Activated CD4-positive, alpha-beta memory T cell treated with anti-CD3 and anti-CD28 coated beads, Interleukin-2, amount 10 ng/mL, durations not matched to agents 7 days and 5 days (primary cell): ENCODE results near the gene AGBL3. TPM values are rescaled to one million over a fixed set of nuclear protein-coding genes. Genes with fewer than 3 reads are reported as not detected.

Source experiments
- CTCF ChIA-PET: fragments of 350-600 bp; sonication (Branson Sonifier 250); formaldehyde crosslinking; loops from one replicate; lab custom pipeline; 2021; ENCODE audit warnings: antibody characterized with exemption, inconsistent platforms; lab: Charles Lee
- POLR2A ChIA-PET: fragments of 350-600 bp; sonication (Branson Sonifier 250); formaldehyde crosslinking; loops from one replicate; lab custom pipeline; 2021; ENCODE audit warnings: antibody characterized with exemption; lab: Charles Lee
- DNase-seq: peaks from one replicate; pipeline ENCODE4 v3.0.0-alpha.2; 2020
- H3K27ac Mint-ChIP-seq: one replicate; pipeline ENCODE4 v1.8.0; 2021; ENCODE audit warnings: mild to moderate bottlenecking, mixed read lengths
- H3K27me3 Mint-ChIP-seq: one replicate; pipeline ENCODE4 v1.8.0; 2021; ENCODE audit warnings: mixed read lengths
- H3K36me3 Mint-ChIP-seq: one replicate; pipeline ENCODE4 v1.8.0; 2021; ENCODE audit warnings: low read depth, mixed read lengths
- H3K4me1 Mint-ChIP-seq: one replicate; pipeline ENCODE4 v1.8.0; 2021; ENCODE audit warnings: mixed read lengths
- H3K4me3 Mint-ChIP-seq: one replicate; pipeline ENCODE4 v1.8.0; 2021; ENCODE audit warnings: mild to moderate bottlenecking, mixed read lengths
- H3K9me3 Mint-ChIP-seq: one replicate; pipeline ENCODE4 v1.8.0; 2021; ENCODE audit warnings: mixed read lengths
- total RNA-seq, 2 experiments: library from RNA; stranded (reverse); gene quantifications; one replicate each; pipeline ENCODE4 v1.2.3, GENCODE V29; 2021

Gene AGBL3
- total RNA-seq, 2 experiments from 2014 or later: 2.8 to 3.4 TPM

DNA sequence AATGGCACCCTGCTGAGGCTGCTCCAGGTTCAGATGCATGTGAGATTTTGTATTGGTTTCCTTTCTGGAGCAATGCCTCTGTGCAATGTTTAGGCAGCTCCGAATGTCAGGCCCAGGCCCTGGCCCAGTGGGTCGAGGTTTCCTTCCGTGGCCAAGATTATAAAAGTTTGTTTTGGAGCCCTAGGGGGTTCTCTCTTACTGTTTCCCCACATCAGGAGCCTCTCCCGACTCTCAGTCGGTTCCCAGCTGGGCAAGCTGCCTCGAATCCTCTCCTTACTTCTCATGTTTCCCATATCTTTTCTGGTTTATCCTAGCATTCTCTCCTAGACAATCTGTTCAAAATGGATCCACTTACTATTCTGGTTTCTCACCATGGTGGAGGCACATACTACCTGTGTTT, 172.6 kb downstream of the AGBL3 start:
- ChIA-PET CTCF (interaction anchor here (0.8 kb wide), 1 partner anchor 11 kb away, joined by 3 read pairs; no protein-coding TSS in a partner anchor), POLR2A (interaction anchor here (7.1 kb wide), 2 partner anchors 9 to 11 kb away, joined by 53 to 90 read pairs; partner anchors contain the start of genes CYREN and TMEM140)
- no peak for DNase-seq
- peaks cover 94% of the 10 kb centered on the region for H3K36me3 Mint-ChIP-seq
- no peaks in the 10 kb centered on the region for H3K27me3 Mint-ChIP-seq
- peaks cover 48% of the 10 kb centered on the region for H3K9me3 Mint-ChIP-seq
- peak overlapping the region; percentile 83 for H3K27ac Mint-ChIP-seq
- no peak overlapping the region for H3K4me3 Mint-ChIP-seq
- peaks cover 62% of the 10 kb centered on the region for H3K4me1 Mint-ChIP-seq

DNA sequence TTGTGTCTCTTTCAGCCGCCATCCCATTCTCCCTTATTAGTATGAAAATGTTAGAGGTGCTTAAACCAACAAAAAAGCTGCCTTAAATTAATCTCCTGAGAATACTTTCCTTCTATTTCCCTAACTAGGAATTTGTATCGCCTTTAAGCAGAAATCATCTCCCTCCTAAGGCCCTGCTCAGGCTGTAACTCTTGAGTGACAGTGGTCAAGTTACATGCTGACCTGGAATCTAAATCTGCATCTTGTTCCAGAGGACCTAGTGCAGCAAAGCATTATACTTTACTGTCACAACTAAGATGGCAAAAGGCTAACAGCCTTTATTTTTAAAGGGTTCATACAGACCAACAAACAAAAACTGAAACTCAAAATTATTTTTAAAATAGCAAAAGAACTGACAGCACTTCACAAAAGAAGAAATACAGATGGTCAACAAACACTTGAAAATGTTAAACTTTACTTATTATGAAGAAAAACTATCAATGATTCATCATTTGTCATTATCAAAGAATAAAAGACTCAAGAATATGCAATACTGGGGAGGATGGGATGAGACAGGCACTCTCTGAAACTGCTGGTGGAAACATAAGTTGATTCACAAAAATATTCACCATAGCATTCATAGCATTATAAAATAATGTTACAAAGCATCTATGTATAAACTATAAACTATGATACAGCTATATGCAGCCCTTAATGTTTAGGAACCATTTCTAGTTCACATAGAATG, 173.2 kb downstream of the AGBL3 start:
- DNase-seq: no peak
- H3K9me3 Mint-ChIP-seq: peaks cover 42% of the 10 kb centered on the region
- H3K36me3 Mint-ChIP-seq: peaks cover 94% of the 10 kb centered on the region
- no peak overlapping the region for H3K4me3 Mint-ChIP-seq
- H3K27me3 Mint-ChIP-seq: no peaks in the 10 kb centered on the region
- H3K4me1 Mint-ChIP-seq: peaks cover 59% of the 10 kb centered on the region
- peak overlapping the region; percentile 83 for H3K27ac Mint-ChIP-seq
- ChIA-PET CTCF (interaction anchor here (1.0 to 2.8 kb wide), 4 partner anchors 8 to 175 kb away, joined by 3 to 31 read pairs (median 6); partner anchors contain the start of genes CYREN and TMEM140), POLR2A (interaction anchor here (7.1 kb wide), 2 partner anchors 10 kb away, joined by 53 to 90 read pairs; partner anchors contain the start of genes CYREN and TMEM140)

DNA sequence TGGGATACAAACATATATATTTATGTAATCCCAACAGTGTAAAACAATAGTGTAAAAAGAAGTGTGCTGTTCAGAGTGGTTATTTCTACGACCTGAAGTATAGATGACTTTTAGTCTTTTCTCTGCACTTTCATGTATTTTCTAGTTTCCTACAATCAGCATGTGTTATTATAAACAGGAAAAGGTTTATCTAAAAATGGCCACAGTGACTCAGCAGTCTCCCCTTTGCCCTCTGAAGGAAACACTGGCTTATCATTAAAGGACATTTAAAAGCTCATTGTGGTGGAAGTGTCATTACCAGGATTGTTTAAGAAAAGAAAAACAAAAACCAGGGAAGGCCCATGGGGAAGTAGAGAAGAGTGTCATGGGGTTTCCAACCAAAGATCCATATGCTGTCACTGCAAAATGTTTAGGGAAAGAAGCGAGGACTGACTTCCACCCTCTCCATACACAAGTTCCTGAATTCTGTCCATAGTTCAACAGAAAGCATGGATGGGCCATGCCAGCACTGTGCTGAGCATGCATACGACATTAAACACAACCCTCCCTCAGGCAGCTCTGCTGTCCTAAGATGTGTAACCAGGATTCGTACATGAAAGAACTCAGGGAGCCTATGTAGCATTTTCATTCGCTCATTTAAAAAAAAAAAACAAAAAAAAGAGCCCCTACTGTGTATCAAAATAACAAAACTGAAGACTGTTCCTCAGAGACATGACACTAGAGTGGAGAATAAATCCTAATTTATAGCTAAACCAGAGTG, 174.0 kb downstream of the AGBL3 start:
- peaks cover 54% of the 10 kb centered on the region for H3K4me1 Mint-ChIP-seq
- peak overlapping the region; percentile 33 for H3K4me3 Mint-ChIP-seq
- H3K27ac Mint-ChIP-seq: peak overlapping the region; percentile 83
- no peaks in the 10 kb centered on the region for H3K27me3 Mint-ChIP-seq
- ChIA-PET POLR2A (interaction anchor here (7.1 kb wide), 2 partner anchors 10 to 11 kb away, joined by 53 to 90 read pairs; partner anchors contain the start of genes CYREN and TMEM140), CTCF (interaction anchor here (1.0 to 2.8 kb wide), 4 partner anchors 8 to 176 kb away, joined by 3 to 31 read pairs (median 6); partner anchors contain the start of genes CYREN and TMEM140)
- H3K9me3 Mint-ChIP-seq: peaks cover 34% of the 10 kb centered on the region
- peak; percentile 18 for DNase-seq
- peaks cover 94% of the 10 kb centered on the region for H3K36me3 Mint-ChIP-seq

DNA sequence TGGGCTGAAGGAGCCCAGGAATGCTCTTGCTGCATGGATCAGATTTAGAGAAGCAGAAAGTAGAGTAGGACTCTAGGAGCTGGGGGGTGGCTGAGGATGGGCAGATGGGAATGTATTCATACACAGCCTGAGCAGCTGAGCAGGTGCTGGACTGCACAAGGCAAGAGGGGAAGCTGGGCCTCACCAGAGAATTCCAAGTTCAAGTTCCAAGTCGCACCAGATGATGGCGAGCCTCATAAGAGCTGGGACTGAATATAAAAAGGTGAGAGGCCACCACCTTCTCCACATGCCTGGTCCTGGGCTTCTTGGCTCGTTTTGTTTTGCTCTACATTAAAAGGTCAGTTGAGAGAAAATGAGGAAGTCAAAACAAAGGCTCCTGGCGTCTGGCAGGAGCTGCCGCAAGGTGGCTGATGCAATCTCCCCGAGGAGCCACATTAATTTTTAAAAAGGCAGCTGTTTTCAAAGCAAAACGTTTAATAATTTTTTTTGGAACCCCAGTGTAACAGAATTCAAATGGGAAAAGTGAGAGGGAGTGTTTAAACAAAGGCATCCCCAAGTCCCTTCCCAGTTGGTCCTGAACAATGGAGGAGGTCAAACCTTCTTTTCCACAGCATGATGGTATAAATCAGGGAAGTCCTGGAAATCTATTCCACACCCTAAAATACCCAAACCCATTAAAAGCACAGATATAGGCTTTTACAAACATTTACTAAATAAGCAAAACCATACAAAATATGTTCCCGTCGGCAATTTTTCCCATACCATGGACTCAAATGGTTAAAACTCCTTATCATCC, 174.7 kb downstream of the AGBL3 start:
- Mint-ChIP-seq H3K36me3 (peaks cover 94% of the 10 kb centered on the region), H3K27me3 (no peaks in the 10 kb centered on the region), H3K9me3 (peaks cover 27% of the 10 kb centered on the region), H3K27ac (peak overlapping the region; percentile 83), H3K4me3 (no peak overlapping the region), H3K4me1 (peaks cover 57% of the 10 kb centered on the region)
- POLR2A ChIA-PET: interaction anchor here (7.1 kb wide), 2 partner anchors 9 to 12 kb away, joined by 53 to 90 read pairs; partner anchors contain the start of genes CYREN and TMEM140
- no peak for DNase-seq
- CTCF ChIA-PET: interaction anchor here (1.0 to 2.8 kb wide), 5 partner anchors 9 to 176 kb away, joined by 3 to 31 read pairs (median 6); partner anchors contain the start of genes AGBL3, CYREN and TMEM140

DNA sequence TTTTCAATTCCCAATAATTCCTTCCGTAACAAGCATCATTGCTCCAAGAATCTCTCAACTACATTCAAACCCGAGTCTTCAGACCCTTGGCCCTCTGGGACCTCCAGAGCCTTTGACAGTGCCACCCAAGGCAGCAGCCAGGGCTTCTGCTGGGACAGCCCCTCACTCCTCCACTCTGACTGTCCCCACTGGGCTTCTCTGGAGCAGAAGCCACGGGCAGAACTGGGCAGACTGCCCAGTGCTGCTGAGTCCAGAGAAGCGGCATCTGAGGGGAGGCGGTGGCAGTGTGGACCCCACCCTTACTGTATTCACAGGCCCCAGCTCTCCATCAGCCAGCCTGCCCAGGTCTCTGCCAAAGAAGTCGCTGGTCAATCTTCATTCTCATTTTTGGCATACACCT, 175.4 kb downstream of the AGBL3 start:
- peaks cover 94% of the 10 kb centered on the region for H3K36me3 Mint-ChIP-seq
- CTCF ChIA-PET: interaction anchor here (1.2 to 2.8 kb wide), 2 partner anchors 8 to 175 kb away, joined by 6 to 31 read pairs; partner anchors contain the start of genes AGBL3 and CYREN
- H3K27ac Mint-ChIP-seq: peak overlapping the region; percentile 83
- no peak overlapping the region for H3K4me3 Mint-ChIP-seq
- POLR2A ChIA-PET: interaction anchor here (7.1 kb wide), 2 partner anchors 8 to 12 kb away, joined by 53 to 90 read pairs; partner anchors contain the start of genes CYREN and TMEM140
- H3K4me1 Mint-ChIP-seq: peaks cover 58% of the 10 kb centered on the region
- DNase-seq: no peak
- H3K9me3 Mint-ChIP-seq: peaks cover 20% of the 10 kb centered on the region
- no peaks in the 10 kb centered on the region for H3K27me3 Mint-ChIP-seq

DNA sequence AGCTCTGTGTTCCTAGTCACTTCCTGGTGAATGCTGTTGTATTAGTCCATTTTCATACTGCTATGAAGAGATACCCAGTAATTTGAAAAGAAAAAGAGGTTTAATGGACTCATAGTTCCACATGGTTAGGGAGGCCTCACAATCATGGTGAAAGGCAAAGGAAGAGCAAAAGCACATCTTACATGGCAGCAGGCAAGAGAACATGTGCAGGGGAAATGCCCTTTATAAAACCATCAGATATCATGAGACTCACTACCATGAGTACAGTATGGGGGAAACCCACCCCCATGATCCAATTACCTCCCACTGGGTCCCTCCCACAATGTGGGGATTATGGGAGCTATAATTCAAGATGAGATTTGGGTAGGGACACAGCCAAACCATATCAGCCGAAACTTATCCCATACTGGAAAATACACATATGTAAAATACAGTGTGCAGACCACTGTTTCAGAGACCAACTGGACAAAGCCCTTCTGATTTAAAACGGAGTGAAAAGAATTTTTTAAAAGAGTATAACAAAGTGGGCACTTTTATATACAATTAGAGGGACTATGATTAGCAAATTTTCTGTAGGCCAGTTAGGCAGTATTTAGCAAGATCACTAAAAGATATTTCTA, 176.2 kb downstream of the AGBL3 start:
- Mint-ChIP-seq H3K36me3 (peaks cover 94% of the 10 kb centered on the region), H3K4me3 (no peak overlapping the region), H3K4me1 (peaks cover 60% of the 10 kb centered on the region), H3K27me3 (no peaks in the 10 kb centered on the region), H3K9me3 (peaks cover 15% of the 10 kb centered on the region), H3K27ac (no peak overlapping the region)
- POLR2A ChIA-PET: interaction anchor here (7.1 kb wide), 2 partner anchors 7 to 13 kb away, joined by 53 to 90 read pairs; partner anchors contain the start of genes CYREN and TMEM140
- DNase-seq: no peak
- CTCF ChIA-PET: no interaction called here

DNA sequence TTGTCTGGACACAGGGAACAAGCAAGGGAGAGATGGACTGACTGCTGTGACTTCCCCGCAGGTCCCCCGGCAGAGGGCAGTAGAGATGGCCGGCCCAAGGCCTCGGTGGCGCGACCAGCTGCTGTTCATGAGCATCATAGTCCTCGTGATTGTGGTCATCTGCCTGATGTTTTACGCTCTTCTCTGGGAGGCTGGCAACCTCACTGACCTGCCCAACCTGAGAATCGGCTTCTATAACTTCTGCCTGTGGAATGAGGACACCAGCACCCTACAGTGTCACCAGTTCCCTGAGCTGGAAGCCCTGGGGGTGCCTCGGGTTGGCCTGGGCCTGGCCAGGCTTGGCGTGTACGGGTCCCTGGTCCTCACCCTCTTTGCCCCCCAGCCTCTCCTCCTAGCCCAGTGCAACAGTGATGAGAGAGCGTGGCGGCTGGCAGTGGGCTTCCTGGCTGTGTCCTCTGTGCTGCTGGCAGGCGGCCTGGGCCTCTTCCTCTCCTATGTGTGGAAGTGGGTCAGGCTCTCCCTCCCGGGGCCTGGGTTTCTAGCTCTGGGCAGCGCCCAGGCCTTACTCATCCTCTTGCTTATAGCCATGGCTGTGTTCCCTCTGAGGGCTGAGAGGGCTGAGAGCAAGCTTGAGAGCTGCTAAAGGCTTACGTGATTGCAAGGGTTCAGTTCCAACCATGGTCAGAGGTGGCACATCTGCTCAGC, 178.2 kb downstream of the AGBL3 start:
- H3K4me3 Mint-ChIP-seq: no peak overlapping the region
- CTCF ChIA-PET: interaction anchor here (0.6 kb wide), 1 partner anchor 17 kb away, joined by 3 read pairs; the partner anchor contains the start of gene TMEM140
- H3K4me1 Mint-ChIP-seq: peaks cover 67% of the 10 kb centered on the region
- H3K36me3 Mint-ChIP-seq: peaks cover 93% of the 10 kb centered on the region
- no peaks in the 10 kb centered on the region for H3K27me3 Mint-ChIP-seq
- DNase-seq: no peak
- POLR2A ChIA-PET: interaction anchor here (0.9 to 9.1 kb wide), 2 partner anchors 10 to 15 kb away, joined by 3 to 181 read pairs; partner anchors contain the start of gene TMEM140
- no peak overlapping the region for H3K27ac Mint-ChIP-seq
- peaks cover 11% of the 10 kb centered on the region for H3K9me3 Mint-ChIP-seq

DNA sequence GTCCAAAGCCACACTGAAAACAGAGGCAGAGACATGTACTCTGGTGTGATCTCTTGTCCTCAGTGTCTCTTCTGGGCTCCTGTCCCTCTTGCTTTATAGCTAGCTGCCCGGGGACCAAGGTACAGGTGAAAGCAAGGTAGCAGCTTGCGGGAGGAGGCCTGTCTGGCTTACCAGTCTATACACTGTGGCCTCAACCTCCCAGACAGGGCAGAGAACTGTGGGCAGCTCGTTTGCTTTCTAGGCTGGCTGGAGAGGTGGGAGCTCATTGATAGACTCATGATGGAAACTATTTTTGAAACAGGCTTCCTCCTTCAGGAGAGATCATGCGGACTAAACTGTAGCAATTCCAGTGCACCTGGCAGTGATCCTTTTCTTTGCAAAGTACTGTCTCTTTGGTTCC, 179.6 kb downstream of the AGBL3 start:
- Mint-ChIP-seq H3K27me3 (no peaks in the 10 kb centered on the region), H3K9me3 (peaks cover 11% of the 10 kb centered on the region), H3K4me1 (peaks cover 60% of the 10 kb centered on the region), H3K27ac (no peak overlapping the region), H3K36me3 (peaks cover 83% of the 10 kb centered on the region), H3K4me3 (no peak overlapping the region)
- POLR2A ChIA-PET: interaction anchor here (0.6 to 9.1 kb wide), 3 partner anchors 8 to 32 kb away, joined by 3 to 181 read pairs (median 4); partner anchors contain the start of gene TMEM140
- no peak for DNase-seq
- CTCF ChIA-PET: no interaction called here

DNA sequence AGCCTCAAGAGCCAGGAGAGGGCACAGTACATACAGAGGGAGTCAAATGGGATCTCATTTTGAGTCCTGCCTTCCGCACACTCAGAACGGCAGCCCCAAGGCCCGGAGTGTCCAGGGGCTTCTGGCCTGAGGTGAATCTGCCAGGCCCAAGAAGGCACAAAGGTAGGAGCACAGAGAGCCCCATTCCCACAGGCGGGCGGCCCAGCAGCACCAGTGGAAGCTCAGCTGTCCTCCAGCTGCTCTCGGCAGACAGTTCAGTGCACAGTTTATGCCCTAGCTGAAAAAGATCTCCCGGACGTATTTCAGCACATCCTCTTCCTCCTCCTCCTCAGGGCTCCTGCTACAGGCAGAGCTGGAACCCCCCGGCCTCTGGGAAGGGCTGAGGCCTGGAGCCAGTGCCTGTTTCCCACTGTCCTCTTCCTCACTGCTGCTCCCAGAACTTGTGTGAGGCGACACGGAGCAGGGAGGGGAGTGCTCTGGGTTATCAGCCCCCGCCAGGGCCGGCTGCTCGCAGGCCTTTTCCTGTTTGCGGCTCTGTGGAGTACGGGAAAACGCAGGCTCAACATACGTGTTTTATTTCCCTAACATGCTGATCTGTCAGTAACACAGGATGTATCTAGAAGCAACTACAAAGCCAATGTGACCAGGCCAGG, 180.2 kb downstream of the AGBL3 start:
- CTCF ChIA-PET: interaction anchor here (0.6 kb wide), 1 partner anchor 22 kb away, joined by 3 read pairs; no protein-coding TSS in a partner anchor
- Mint-ChIP-seq H3K4me3 (no peak overlapping the region), H3K27me3 (no peaks in the 10 kb centered on the region), H3K36me3 (peaks cover 77% of the 10 kb centered on the region), H3K4me1 (peaks cover 56% of the 10 kb centered on the region), H3K9me3 (peaks cover 11% of the 10 kb centered on the region), H3K27ac (peak overlapping the region; percentile 19)
- DNase-seq: no peak
- POLR2A ChIA-PET: interaction anchor here (0.6 to 9.1 kb wide), 3 partner anchors 9 to 32 kb away, joined by 3 to 181 read pairs (median 4); partner anchors contain the start of gene TMEM140

DNA sequence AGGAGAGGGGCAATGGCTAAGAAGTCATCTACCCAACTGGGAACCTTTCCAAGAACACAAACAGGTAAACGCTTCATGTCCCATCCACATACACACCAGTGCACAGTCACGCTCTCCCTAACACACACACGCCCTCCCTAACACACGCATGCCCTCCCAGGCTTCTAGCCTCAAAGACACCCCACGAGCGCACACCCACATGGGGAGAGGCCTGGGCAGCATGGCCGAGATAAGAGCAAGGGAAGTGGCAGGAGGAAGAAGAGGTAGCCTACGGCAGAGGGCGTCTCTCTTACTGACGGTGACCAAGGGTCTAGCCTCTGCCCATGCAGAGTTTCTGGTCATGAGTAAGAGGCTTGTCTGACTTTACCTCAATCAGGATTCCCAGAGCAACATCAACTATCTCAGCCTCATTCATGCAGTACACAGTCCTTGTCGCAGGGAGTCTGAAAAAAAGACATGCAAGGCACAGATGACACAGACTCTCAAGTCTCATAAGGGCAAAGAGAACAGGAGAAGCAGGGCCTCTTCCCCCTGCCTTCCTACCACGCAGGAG, 181.1 kb downstream of the AGBL3 start:
- peak overlapping the region; percentile 55 for H3K27ac Mint-ChIP-seq
- H3K36me3 Mint-ChIP-seq: peaks cover 67% of the 10 kb centered on the region
- ChIA-PET CTCF (interaction anchor here (0.6 to 5.0 kb wide), 3 partner anchors 19 to 181 kb away, joined by 3 to 88 read pairs (median 58); partner anchors contain the start of genes AGBL3 and TMEM140), POLR2A (interaction anchor here (4.6 to 9.1 kb wide), 2 partner anchors 8 to 18 kb away, joined by 53 to 181 read pairs; partner anchors contain the start of gene TMEM140)
- DNase-seq: no peak
- no peaks in the 10 kb centered on the region for H3K27me3 Mint-ChIP-seq
- peaks cover 5% of the 10 kb centered on the region for H3K9me3 Mint-ChIP-seq
- H3K4me3 Mint-ChIP-seq: no peak overlapping the region
- peaks cover 58% of the 10 kb centered on the region for H3K4me1 Mint-ChIP-seq
